NCI-H748 (cell line): ENCODE results near the gene RAC3.

Experiments
- DNase-seq: peaks from one replicate; lab custom pipeline; 2025; ENCODE audit not compliant: unreplicated experiment; lab: John Stamatoyannopoulos, UW

Gene RAC3

GRCh38 chr17:81998691-81999438 lies 32.6 kb upstream of the RAC3 start:
- no peak for DNase-seq

GRCh38 chr17:81999587-81999975 lies 31.9 kb upstream of the RAC3 start:
- no peak for DNase-seq

- DNase-seq = no peak
Measured at GRCh38 chr17:81999976-82000802, 31.3 kb upstream of the RAC3 start.

GRCh38 chr17:82000803-82001570 lies 30.5 kb upstream of the RAC3 start:
- DNase-seq = no peak

GRCh38 chr17:82001571-82002056 lies 29.9 kb upstream of the RAC3 start:
- DNase-seq = no peak

GRCh38 chr17:82003411-82004381 lies 27.8 kb upstream of the RAC3 start:
- DNase-seq = no peak

GRCh38 chr17:82004517-82005455 lies 26.7 kb upstream of the RAC3 start:
- DNase-seq = no peak

GRCh38 chr17:82005701-82006348 lies 25.7 kb upstream of the RAC3 start:
- no peak for DNase-seq

GRCh38 chr17:82006468-82007227 lies 24.8 kb upstream of the RAC3 start:
- DNase-seq = no peak

GRCh38 chr17:82007228-82007494 lies 24.3 kb upstream of the RAC3 start:
- no peak for DNase-seq

GRCh38 chr17:82007495-82008257 lies 23.8 kb upstream of the RAC3 start:
- no peak for DNase-seq

GRCh38 chr17:82008258-82008940 lies 23.1 kb upstream of the RAC3 start:
- DNase-seq = no peak

- no peak for DNase-seq
Measured at GRCh38 chr17:82008941-82009405, 22.5 kb upstream of the RAC3 start.

- no peak for DNase-seq
Measured at GRCh38 chr17:82009413-82009812, 22.1 kb upstream of the RAC3 start.

- no peak for DNase-seq
Measured at GRCh38 chr17:82010575-82011525, 20.6 kb upstream of the RAC3 start.
